ENCODE results near the gene TRPV3.

GRCh38 chr17:3543453-3543852 is 14.2 kb downstream of the TRPV3 start:
- TF ChIP-seq CTCF (IDR thresholded peaks at IDR 0.05) (no peak), EZH2 (IDR thresholded peaks at IDR 0.05) (no peak)

All from neural progenitor cell (in vitro differentiated cells).